WTC11 (cell line): Measurements from ENCODE around the gene GET4. TPM values are rescaled to one million over a fixed set of nuclear protein-coding genes. Genes with fewer than 3 reads are reported as not detected.

Experiments
- ATAC-seq: fragments of 200-7000 bp; cut with Tn5 transposase; 2 replicates; pipeline ENCODE4 v1.10.0; 2021; ENCODE audit warnings: mild to moderate bottlenecking, moderate library complexity
- CTCF ChIA-PET: fragments of 300-600 bp; sonication (Branson Sonifier 250); formaldehyde crosslinking; loops from one replicate; lab custom pipeline; 2021; ENCODE audit warnings: antibody characterized with exemption; lab: Charles Lee
- POLR2A ChIA-PET: fragments of 350-600 bp; sonication (Branson Sonifier 250); formaldehyde crosslinking; loops from one replicate; lab custom pipeline; 2021; ENCODE audit warnings: antibody characterized with exemption; lab: Charles Lee
- DNase-seq: peaks from one replicate; pipeline ENCODE4 v3.0.0; 2021; ENCODE audit warnings: low spot score
- H3K27ac Mint-ChIP-seq: 2 replicates; pipeline ENCODE4 v1.8.0; 2021; ENCODE audit warnings: mixed read lengths
- H3K27me3 Mint-ChIP-seq: 2 replicates; pipeline ENCODE4 v1.8.0; 2021; ENCODE audit warnings: low read depth, mild to moderate bottlenecking, moderate library complexity, mixed read lengths
- H3K36me3 Mint-ChIP-seq: 2 replicates; pipeline ENCODE4 v1.8.0; 2021; ENCODE audit warnings: mixed read lengths
- H3K4me1 Mint-ChIP-seq: 2 replicates; pipeline ENCODE4 v1.8.0; 2022; ENCODE audit warnings: mixed read lengths
- H3K4me3 Mint-ChIP-seq: 2 replicates; pipeline ENCODE4 v1.8.0; 2021; ENCODE audit warnings: mild to moderate bottlenecking, moderate library complexity, mixed read lengths
- H3K9me3 Mint-ChIP-seq: 2 replicates; pipeline ENCODE4 v1.8.0; 2021; ENCODE audit warnings: mixed read lengths
- ARID4B ChIP-seq: sonication (generic); formaldehyde crosslinking; IDR thresholded peaks from 2 replicates; pipeline ENCODE4 v1.8.0; 2023; ENCODE audit warnings: missing genetic modification reagents, mild to moderate bottlenecking, borderline replicate concordance
- ATF3 ChIP-seq: sonication (generic); formaldehyde crosslinking; conservative IDR thresholded peaks from 2 replicates; pipeline ENCODE4 v1.8.1; 2022; ENCODE audit warnings: mild to moderate bottlenecking, missing genetic modification reagents
- ATF6 ChIP-seq: sonication (generic); formaldehyde crosslinking; IDR thresholded peaks from 2 replicates; pipeline ENCODE4 v1.8.1; 2023; ENCODE audit warnings: mild to moderate bottlenecking, missing genetic modification reagents
- E2F4 ChIP-seq: sonication (generic); formaldehyde crosslinking; IDR thresholded peaks from 2 replicates; pipeline ENCODE4 v1.8.1; 2022; ENCODE audit warnings: low read depth, mild to moderate bottlenecking, moderate library complexity, missing genetic modification reagents, borderline replicate concordance
- FOXK1 ChIP-seq: sonication (generic); formaldehyde crosslinking; IDR thresholded peaks from 2 replicates; pipeline ENCODE4 v1.8.0; 2022; ENCODE audit warnings: mild to moderate bottlenecking, moderate library complexity, missing genetic modification reagents
- GRHL2 ChIP-seq: fragments of 250-450 bp; sonication (Bioruptor Pico); IDR thresholded peaks from 2 replicates; pipeline ENCODE4 v1.8.0; 2022; ENCODE audit warnings: mild to moderate bottlenecking, moderate library complexity; ENCODE audit not compliant: insufficient replicate concordance, severe bottlenecking
- KAT7 ChIP-seq: sonication (generic); formaldehyde crosslinking; IDR thresholded peaks from 2 replicates; pipeline ENCODE4 v1.8.1; 2023; ENCODE audit warnings: missing genetic modification reagents, mild to moderate bottlenecking, borderline replicate concordance
- MAX ChIP-seq: sonication (generic); formaldehyde crosslinking; IDR thresholded peaks from 2 replicates; pipeline ENCODE4 v1.8.0; 2022; ENCODE audit warnings: mild to moderate bottlenecking, missing genetic modification reagents
- RORB ChIP-seq: fragments of 250-450 bp; sonication (Bioruptor Pico); IDR thresholded peaks from 2 replicates; pipeline ENCODE4 v1.9.0; 2021; ENCODE audit warnings: mild to moderate bottlenecking
- SMAD3 ChIP-seq: sonication (generic); formaldehyde crosslinking; IDR thresholded peaks from 2 replicates; pipeline ENCODE4 v1.8.0; 2022; ENCODE audit warnings: missing genetic modification reagents, mild to moderate bottlenecking, borderline replicate concordance
- TCF7 ChIP-seq: sonication (generic); formaldehyde crosslinking; IDR thresholded peaks from 2 replicates; pipeline ENCODE4 v1.8.0; 2022; ENCODE audit warnings: mild to moderate bottlenecking, low read depth, missing genetic modification reagents, moderate library complexity
- TEAD1 ChIP-seq: sonication (generic); formaldehyde crosslinking; IDR thresholded peaks from 2 replicates; pipeline ENCODE4 v1.8.0; 2022; ENCODE audit warnings: mild to moderate bottlenecking, missing genetic modification reagents
- TP53 ChIP-seq: sonication (generic); formaldehyde crosslinking; IDR thresholded peaks from 2 replicates; pipeline ENCODE4 v1.8.1; 2023; ENCODE audit warnings: mild to moderate bottlenecking, missing genetic modification reagents
- USF2 ChIP-seq: sonication (generic); formaldehyde crosslinking; IDR thresholded peaks from 2 replicates; pipeline ENCODE4 v1.8.1; 2023; ENCODE audit warnings: mild to moderate bottlenecking, missing genetic modification reagents, moderate library complexity
- ZBTB21 ChIP-seq: sonication (generic); formaldehyde crosslinking; IDR thresholded peaks from 2 replicates; pipeline ENCODE4 v1.8.1; 2023; ENCODE audit warnings: mild to moderate bottlenecking, missing genetic modification reagents, borderline replicate concordance
- ZNF263 ChIP-seq: sonication (generic); formaldehyde crosslinking; IDR thresholded peaks from 2 replicates; pipeline ENCODE4 v1.8.1; 2022; ENCODE audit warnings: low read depth, mild to moderate bottlenecking, moderate library complexity, missing genetic modification reagents
- ZNF671 ChIP-seq: fragments of 250-450 bp; sonication (Bioruptor Pico); IDR thresholded peaks from 2 replicates; pipeline ENCODE4 v1.8.0; 2021; ENCODE audit warnings: mild to moderate bottlenecking
- total RNA-seq: library from RNA; stranded (reverse); gene quantifications from 3 replicates; pipeline ENCODE4 v1.2.3, GENCODE V29; 2021

The GET4 gene
- total RNA-seq, 1 experiment from 2014 or later, result 73.0 TPM

GRCh38 chr7:918118-918425, 41.7 kb downstream of the GET4 start:
- TF ChIP-seq TCF7 (no peak), ARID4B (CRISPR knock-in tag) (no peak), ZNF671 (CRISPR knock-in tag) (no peak)
- H3K27ac Mint-ChIP-seq, result no peak overlapping the region
- ATAC-seq (no peak), DNase-seq (peak; percentile 5)
- no peaks in the 10 kb centered on the region for H3K4me1 Mint-ChIP-seq
- no peaks in the 10 kb centered on the region for H3K27me3 Mint-ChIP-seq
- no peak overlapping the region for H3K4me3 Mint-ChIP-seq
- H3K9me3 Mint-ChIP-seq, result no peaks in the 10 kb centered on the region
- H3K36me3 Mint-ChIP-seq, result no peaks in the 10 kb centered on the region
- CTCF ChIA-PET, result interaction anchor here (1.0 kb wide), 1 partner anchor 75 kb away, joined by 3 read pairs; no protein-coding TSS in a partner anchor
- POLR2A ChIA-PET, result no interaction called here

- TF ChIP-seq ZBTB21, result no peak
- no peak for TF ChIP-seq FOXK1 (CRISPR knock-in tag)
- no peak for TF ChIP-seq RORB (CRISPR knock-in tag)
- no peaks in the 10 kb centered on the region for H3K9me3 Mint-ChIP-seq
- H3K27ac Mint-ChIP-seq, result no peak overlapping the region
- POLR2A ChIA-PET, result no interaction called here
- ATAC-seq (no peak), DNase-seq (peak; percentile 8)
- H3K4me3 Mint-ChIP-seq, result no peak overlapping the region
- CTCF ChIA-PET, result interaction anchor here (1.0 kb wide), 1 partner anchor 75 kb away, joined by 3 read pairs; no protein-coding TSS in a partner anchor
- no peaks in the 10 kb centered on the region for H3K27me3 Mint-ChIP-seq
- H3K4me1 Mint-ChIP-seq, result no peaks in the 10 kb centered on the region
- H3K36me3 Mint-ChIP-seq, result no peaks in the 10 kb centered on the region
Observed at GRCh38 chr7:918441-919113, 42.2 kb downstream of the GET4 start.

- Mint-ChIP-seq H3K9me3 (no peaks in the 10 kb centered on the region), H3K4me1 (no peaks in the 10 kb centered on the region), H3K27me3 (no peaks in the 10 kb centered on the region), H3K36me3 (no peaks in the 10 kb centered on the region), H3K4me3 (no peak overlapping the region), H3K27ac (no peak overlapping the region)
- ATAC-seq, result no peak
- TF ChIP-seq ATF3 (CRISPR knock-in tag) (no peak), KAT7 (CRISPR knock-in tag) (no peak), TEAD1 (no peak), ATF6 (CRISPR knock-in tag) (no peak), ZNF263 (CRISPR knock-in tag) (no peak), TP53 (CRISPR knock-in tag) (no peak)
- POLR2A ChIA-PET, result no interaction called here
- peak; percentile 7 for DNase-seq
- CTCF ChIA-PET, result no interaction called here
Observed at GRCh38 chr7:919114-919442, 42.7 kb downstream of the GET4 start.

GRCh38 chr7:919924-920341, 43.6 kb downstream of the GET4 start:
- Mint-ChIP-seq H3K4me1 (no peaks in the 10 kb centered on the region), H3K27me3 (no peaks in the 10 kb centered on the region), H3K9me3 (no peaks in the 10 kb centered on the region), H3K36me3 (no peaks in the 10 kb centered on the region), H3K27ac (no peak overlapping the region), H3K4me3 (no peak overlapping the region)
- peak; percentile 7 for DNase-seq
- ChIA-PET CTCF (no interaction called here), POLR2A (no interaction called here)
- ATAC-seq, result no peak
- TF ChIP-seq USF2 (no peak), SMAD3 (CRISPR knock-in tag) (no peak), GRHL2 (no peak), MAX (CRISPR knock-in tag) (no peak), E2F4 (CRISPR knock-in tag) (no peak)
